ENCODE measurements around the gene STK38. TPM values are rescaled to one million over a fixed set of nuclear protein-coding genes. Genes with fewer than 3 reads are reported as not detected.

Gene STK38
- total RNA-seq, 1 experiment from 2014 or later, result 27.5 TPM

- Mint-ChIP-seq H3K4me3 (ENCODE audit: unreplicated experiment) (no peak overlapping the region), H3K9me3 (ENCODE audit: unreplicated experiment) (no peaks in the 10 kb centered on the region), H3K4me1 (ENCODE audit: low read depth, unreplicated experiment) (no peaks in the 10 kb centered on the region), H3K36me3 (ENCODE audit: insufficient read depth, unreplicated experiment) (peaks cover 45% of the 10 kb centered on the region), H3K27ac (ENCODE audit: unreplicated experiment) (no peak overlapping the region), H3K27me3 (ENCODE audit: insufficient read depth, unreplicated experiment) (no peaks in the 10 kb centered on the region)
- Histone ChIP-seq H3K27me3 (replicated peaks; ENCODE audit: control insufficient read depth, insufficient read depth, low read length) (no peaks in the 10 kb centered on the region), H3K9me3 (no peaks in the 10 kb centered on the region), H3K4me3 (ENCODE audit: low read depth, low read length) (no peak overlapping the region), H3K4me1 (peaks cover 6% of the 10 kb centered on the region; the same call in 1 of the 2 replicates), H3K36me3 (ENCODE audit: control insufficient read depth, insufficient read depth, low read length) (peaks cover 3% of the 10 kb centered on the region; the same call in 1 of the 2 replicates)
- intact Hi-C loops (cut with micrococcal nuclease; ENCODE audit: unreplicated experiment), result no loop called here
- DNase-seq, result no peak
- BruUV-seq (replicated peaks), result no TSS peak
- CTCF ChIA-PET, result no interaction called here
- POLR2A ChIA-PET, result no interaction called here
- TF ChIP-seq CTCF (IDR thresholded peaks at IDR 0.05; ENCODE audit: insufficient read depth in 1 of 2, low read depth in 1 of 2, low read length in 1 of 2, severe bottlenecking in 1 of 2, unreplicated experiment in 1 of 2), result no peak
These were observed 27.9 kb downstream of the STK38 start for GRCh38 chr6:36519352-36519751.

- Histone ChIP-seq H3K9me3 (no peaks in the 10 kb centered on the region), H3K27me3 (replicated peaks; ENCODE audit: control insufficient read depth, insufficient read depth, low read length) (no peaks in the 10 kb centered on the region), H3K36me3 (ENCODE audit: control insufficient read depth, insufficient read depth, low read length) (peaks cover 4% of the 10 kb centered on the region), H3K4me3 (ENCODE audit: low read depth, low read length) (no peak overlapping the region), H3K4me1 (peaks cover 6% of the 10 kb centered on the region; the same call in 1 of the 2 replicates)
- ChIA-PET POLR2A (no interaction called here), CTCF (no interaction called here)
- Mint-ChIP-seq H3K27me3 (ENCODE audit: insufficient read depth, unreplicated experiment) (no peaks in the 10 kb centered on the region), H3K27ac (ENCODE audit: unreplicated experiment) (no peak overlapping the region), H3K4me1 (ENCODE audit: low read depth, unreplicated experiment) (no peaks in the 10 kb centered on the region), H3K9me3 (ENCODE audit: unreplicated experiment) (no peaks in the 10 kb centered on the region), H3K36me3 (ENCODE audit: insufficient read depth, unreplicated experiment) (peaks cover 46% of the 10 kb centered on the region), H3K4me3 (ENCODE audit: unreplicated experiment) (no peak overlapping the region)
- no TSS peak for BruUV-seq (replicated peaks)
- no peak for DNase-seq
- intact Hi-C loops (cut with micrococcal nuclease; ENCODE audit: unreplicated experiment), result no loop called here
- TF ChIP-seq CTCF (IDR thresholded peaks at IDR 0.05; ENCODE audit: insufficient read depth in 1 of 2, low read depth in 1 of 2, low read length in 1 of 2, severe bottlenecking in 1 of 2, unreplicated experiment in 1 of 2), result no peak
These were observed 29.9 kb downstream of the STK38 start for GRCh38 chr6:36517408-36517807.

GRCh38 chr6:36516988-36517387 is 30.3 kb downstream of the STK38 start:
- intact Hi-C loops (cut with micrococcal nuclease; ENCODE audit: unreplicated experiment), result no loop called here
- Histone ChIP-seq H3K27me3 (replicated peaks; ENCODE audit: control insufficient read depth, insufficient read depth, low read length) (no peaks in the 10 kb centered on the region), H3K9me3 (no peaks in the 10 kb centered on the region), H3K36me3 (ENCODE audit: control insufficient read depth, insufficient read depth, low read length) (peaks cover 5% of the 10 kb centered on the region), H3K4me3 (ENCODE audit: low read depth, low read length) (no peak overlapping the region), H3K4me1 (peaks cover 6% of the 10 kb centered on the region; the same call in 1 of the 2 replicates)
- H3K4me3 Mint-ChIP-seq (ENCODE audit: unreplicated experiment), result no peak overlapping the region
- DNase-seq, result no peak
- no peaks in the 10 kb centered on the region for H3K4me1 Mint-ChIP-seq (ENCODE audit: low read depth, unreplicated experiment)
- TF ChIP-seq CTCF (IDR thresholded peaks at IDR 0.05; ENCODE audit: insufficient read depth in 1 of 2, low read depth in 1 of 2, low read length in 1 of 2, severe bottlenecking in 1 of 2, unreplicated experiment in 1 of 2), result no peak
- ChIA-PET POLR2A (interaction anchor here (0.5 kb wide), 1 partner anchor 66 kb away, joined by 3 read pairs; no protein-coding TSS in a partner anchor), CTCF (no interaction called here)
- peaks cover 47% of the 10 kb centered on the region for H3K36me3 Mint-ChIP-seq (ENCODE audit: insufficient read depth, unreplicated experiment)
- no TSS peak for BruUV-seq (replicated peaks)
- no peaks in the 10 kb centered on the region for H3K9me3 Mint-ChIP-seq (ENCODE audit: unreplicated experiment)
- H3K27ac Mint-ChIP-seq (ENCODE audit: unreplicated experiment), result no peak overlapping the region
- H3K27me3 Mint-ChIP-seq (ENCODE audit: insufficient read depth, unreplicated experiment), result no peaks in the 10 kb centered on the region

All from Caco-2 (cell line).